ENCODE measurements around the gene NDUFB6.

NDUFB6 gene

GRCh38 chr9:32543047-32543446, 29.9 kb downstream of the NDUFB6 start:
- peaks cover 20% of the 10 kb centered on the region for H3K36me3 ChIP-seq (replicated peaks; ENCODE audit: low read depth, low read length)

GRCh38 chr9:32533816-32534215, 39.1 kb downstream of the NDUFB6 start:
- TF ChIP-seq EZH2phosphoT487 (IDR thresholded peaks at IDR 0.05; ENCODE audit: low read depth): no peak
- TF ChIP-seq CTCF (IDR thresholded peaks at IDR 0.05; ENCODE audit: low read depth, low read length): no peak
- Histone ChIP-seq H3K27me3 (ENCODE audit: low read depth, low read length) (no peaks in the 10 kb centered on the region), H3K9ac (ENCODE audit: low read length) (no peak overlapping the region), H3K36me3 (replicated peaks; ENCODE audit: low read depth, low read length) (no peaks in the 10 kb centered on the region), H3K27ac (ENCODE audit: low read length) (no peak overlapping the region), H3K4me3 (ENCODE audit: low read length) (no peak overlapping the region), H3K4me2 (ENCODE audit: low read length) (no peak overlapping the region), H2AFZ (ENCODE audit: low read depth, low read length) (no peak overlapping the region), H3K4me1 (ENCODE audit: low read length) (no peaks in the 10 kb centered on the region), H3K9me3 (ENCODE audit: insufficient read depth, low read length) (no peaks in the 10 kb centered on the region), H3K79me2 (ENCODE audit: low read length) (no peaks in the 10 kb centered on the region), H4K20me1 (ENCODE audit: insufficient read depth, low read length) (no peaks in the 10 kb centered on the region)

More at GRCh38 chr9:32543047-32543446, 29.9 kb downstream of the NDUFB6 start:
- H2AFZ ChIP-seq (ENCODE audit: low read depth, low read length): no peak overlapping the region
- no peak overlapping the region for H3K4me2 ChIP-seq (ENCODE audit: low read length)
- no peaks in the 10 kb centered on the region for H3K9me3 ChIP-seq (ENCODE audit: insufficient read depth, low read length)
- TF ChIP-seq CTCF (IDR thresholded peaks at IDR 0.05; ENCODE audit: low read depth, low read length): no peak
- no peak for TF ChIP-seq EZH2phosphoT487 (IDR thresholded peaks at IDR 0.05; ENCODE audit: low read depth)
- H3K79me2 ChIP-seq (ENCODE audit: low read length): peaks cover 41% of the 10 kb centered on the region
- H3K4me3 ChIP-seq (ENCODE audit: low read length): no peak overlapping the region
- no peak overlapping the region for H3K27ac ChIP-seq (ENCODE audit: low read length)
- H4K20me1 ChIP-seq (ENCODE audit: insufficient read depth, low read length): no peaks in the 10 kb centered on the region
- H3K9ac ChIP-seq (ENCODE audit: low read length): no peak overlapping the region
- no peaks in the 10 kb centered on the region for H3K4me1 ChIP-seq (ENCODE audit: low read length)
- no peaks in the 10 kb centered on the region for H3K27me3 ChIP-seq (ENCODE audit: low read depth, low read length)

- Histone ChIP-seq H3K4me1 (ENCODE audit: low read length) (no peaks in the 10 kb centered on the region), H3K9ac (ENCODE audit: low read length) (no peak overlapping the region), H3K27ac (ENCODE audit: low read length) (no peak overlapping the region), H3K4me3 (ENCODE audit: low read length) (no peak overlapping the region), H3K4me2 (ENCODE audit: low read length) (no peak overlapping the region), H4K20me1 (ENCODE audit: insufficient read depth, low read length) (no peaks in the 10 kb centered on the region), H3K27me3 (ENCODE audit: low read depth, low read length) (no peaks in the 10 kb centered on the region), H3K9me3 (ENCODE audit: insufficient read depth, low read length) (no peaks in the 10 kb centered on the region), H3K36me3 (replicated peaks; ENCODE audit: low read depth, low read length) (no peaks in the 10 kb centered on the region), H3K79me2 (ENCODE audit: low read length) (no peaks in the 10 kb centered on the region), H2AFZ (ENCODE audit: low read depth, low read length) (no peak overlapping the region)
- TF ChIP-seq CTCF (IDR thresholded peaks at IDR 0.05; ENCODE audit: low read depth, low read length) (no peak), EZH2phosphoT487 (IDR thresholded peaks at IDR 0.05; ENCODE audit: low read depth) (no peak)
These were observed 39.6 kb downstream of the NDUFB6 start for GRCh38 chr9:32533336-32533735.

GRCh38 chr9:32526707-32527048, 46.3 kb downstream of the NDUFB6 start:
- Histone ChIP-seq H3K9me3 (ENCODE audit: insufficient read depth, low read length) (no peaks in the 10 kb centered on the region), H3K4me2 (ENCODE audit: low read length) (peak overlapping the region; percentile 93), H3K79me2 (ENCODE audit: low read length) (no peaks in the 10 kb centered on the region), H3K27me3 (ENCODE audit: low read depth, low read length) (no peaks in the 10 kb centered on the region), H3K36me3 (replicated peaks; ENCODE audit: low read depth, low read length) (no peaks in the 10 kb centered on the region), H3K9ac (ENCODE audit: low read length) (peak overlapping the region; percentile 69), H2AFZ (ENCODE audit: low read depth, low read length) (peak overlapping the region; percentile 93; the same call in 1 of the 2 replicates), H3K4me3 (ENCODE audit: low read length) (peak overlapping the region; percentile 88), H4K20me1 (ENCODE audit: insufficient read depth, low read length) (no peaks in the 10 kb centered on the region), H3K4me1 (ENCODE audit: low read length) (peaks cover 9% of the 10 kb centered on the region), H3K27ac (ENCODE audit: low read length) (no peak overlapping the region)
- TF ChIP-seq CTCF (IDR thresholded peaks at IDR 0.05; ENCODE audit: low read depth, low read length): no peak
- TF ChIP-seq EZH2phosphoT487 (IDR thresholded peaks at IDR 0.05; ENCODE audit: low read depth): no peak

Data from OCI-LY3 (cell line).